H1 (cell line): Measurements from ENCODE around the gene EML1. TPM values are rescaled to one million over a fixed set of nuclear protein-coding genes. Genes with fewer than 3 reads are reported as not detected.
A peak's percentile ranks its signal among the peaks of the same experiment; 100 is the strongest.

Experiments used
- CTCF ChIA-PET: fragments of 300-600 bp; sonication (Branson Sonifier 250); formaldehyde crosslinking; loops from one replicate; lab custom pipeline; 2021; ENCODE audit not compliant: partially characterized antibody; lab: Charles Lee
- POLR2A ChIA-PET: fragments of 300-600 bp; sonication (Branson Sonifier 250); formaldehyde crosslinking; loops from one replicate; lab custom pipeline; 2021; ENCODE audit warnings: inconsistent platforms; ENCODE audit not compliant: partially characterized antibody; lab: Charles Lee
- DNase-seq, 2 experiments: peaks; one replicate each; pipeline versions ENCODE4 v3.0.0 to v3.0.0-alpha.2; 2010 to 2022; ENCODE audit warnings: low spot score in 2 of 2, low read depth in 1 of 2, mixed read lengths in 1 of 2
- FAIRE-seq: peaks from 2 replicates; lab custom pipeline; 2011; peaks lifted over from hg19 to GRCh38; lab: Jason Lieb, UNC
- H2AFZ ChIP-seq: 2 replicates; pipeline ENCODE4 v1.8.1; 2012; ENCODE audit warnings: low read length, inconsistent platforms
- H2AK5ac ChIP-seq: 2 replicates; pipeline ENCODE4 v1.6.1; 2013; ENCODE audit warnings: low read depth, low read length
- H2BK120ac ChIP-seq: replicated peaks from 2 replicates; pipeline ENCODE3; 2013; ENCODE audit warnings: low read depth, low read length, inconsistent platforms
- H2BK12ac ChIP-seq: 2 replicates; pipeline ENCODE4 v1.6.1; 2013; ENCODE audit warnings: low read depth, low read length
- H2BK15ac ChIP-seq: 2 replicates; pipeline ENCODE4 v1.6.1; 2013; ENCODE audit warnings: low read length
- H2BK20ac ChIP-seq: 2 replicates; pipeline ENCODE4 v1.6.1; 2013; ENCODE audit warnings: low read length
- H2BK5ac ChIP-seq: 2 replicates; pipeline ENCODE4 v1.6.1; 2013; ENCODE audit warnings: low read depth, low read length
- H3K14ac ChIP-seq: 2 replicates; pipeline ENCODE4 v1.6.1; 2013; ENCODE audit warnings: inconsistent platforms; ENCODE audit not compliant: insufficient read length
- H3K18ac ChIP-seq: 2 replicates; pipeline ENCODE4 v1.6.1; 2013; ENCODE audit warnings: low read length; ENCODE audit errors: extremely low read depth
- H3K23ac ChIP-seq: 2 replicates; pipeline ENCODE4 v1.6.1; 2013; ENCODE audit warnings: inconsistent platforms; ENCODE audit not compliant: insufficient read length
- H3K23me2 ChIP-seq: 2 replicates; pipeline ENCODE4 v1.6.1; 2013; ENCODE audit warnings: low read depth, low read length
- H3K27ac ChIP-seq: 2 replicates; pipeline ENCODE4 v1.6.1; 2011; ENCODE audit warnings: low read depth, low read length, inconsistent platforms
- H3K27me3 ChIP-seq, 4 experiments: replicated peaks in 1 of 4; 1 replicate in 1 of 4; 2 replicates in 3 of 4; pipeline versions ENCODE4 v1.6.1 to v1.8.1; 2011 to 2013; ENCODE audit warnings: low read length in 3 of 4, mild to moderate bottlenecking in 3 of 4, inconsistent platforms in 2 of 4, mixed read lengths in 2 of 4, moderate library complexity in 1 of 4; ENCODE audit not compliant: control insufficient read depth in 3 of 4, insufficient read depth in 3 of 4; ENCODE audit errors: extremely low read depth in 1 of 4
- H3K36me3 ChIP-seq, 4 experiments: 2 replicates each; pipeline versions ENCODE4 v1.6.1 to v1.8.1; 2011 to 2013; ENCODE audit warnings: mild to moderate bottlenecking in 4 of 4, low read length in 3 of 4, moderate library complexity in 2 of 4, control low read depth in 1 of 4, inconsistent platforms in 1 of 4; ENCODE audit not compliant: insufficient read depth in 4 of 4, control insufficient read depth in 2 of 4
- H3K4ac ChIP-seq: replicated peaks from 2 replicates; pipeline ENCODE3; 2013; ENCODE audit warnings: low read length, low read depth, mixed read lengths, inconsistent platforms; ENCODE audit not compliant: insufficient read length
- H3K4me1 ChIP-seq, 4 experiments: replicated peaks in 1 of 4; 1 replicate in 1 of 4; 2 replicates in 3 of 4; pipeline versions ENCODE4 v1.6.1 to v1.8.1; 2011 to 2013; ENCODE audit warnings: low read length in 3 of 4, inconsistent platforms in 2 of 4, mixed read lengths in 1 of 4; ENCODE audit not compliant: insufficient read depth in 4 of 4, control insufficient read depth in 3 of 4
- H3K4me2 ChIP-seq, 2 experiments: 2 replicates each; pipeline versions ENCODE4 v1.6.1 to v1.8.1; 2011 to 2013; ENCODE audit warnings: low read depth in 2 of 2, low read length in 2 of 2, control low read depth in 1 of 2, inconsistent platforms in 1 of 2, mild to moderate bottlenecking in 1 of 2; ENCODE audit not compliant: insufficient read depth in 1 of 2
- H3K4me3 ChIP-seq, 4 experiments: fragments of 200-600, 300-600 bp in 1 of 4; sonication (generic), shearing (Covaris generic), sonication (Bioruptor Twin) in 1 of 4; 2 replicates each; pipeline versions ENCODE4 v1.5.1 to v1.8.1; 2011 to 2016; ENCODE audit warnings: low read length in 4 of 4, low read depth in 3 of 4, control low read depth in 2 of 4, inconsistent platforms in 2 of 4, mild to moderate bottlenecking in 2 of 4, mixed read lengths in 1 of 4, moderate library complexity in 1 of 4; ENCODE audit not compliant: insufficient read depth in 2 of 4; ENCODE audit errors: extremely low read depth in 1 of 4
- H3K56ac ChIP-seq: replicated peaks from 2 replicates; pipeline ENCODE3; 2013; ENCODE audit warnings: low read depth, mild to moderate bottlenecking, mixed read lengths, low read length, inconsistent platforms; ENCODE audit not compliant: insufficient read length
- H3K79me1 ChIP-seq: 2 replicates; pipeline ENCODE4 v1.6.1; 2013; ENCODE audit warnings: low read depth, low read length, control low read depth
- H3K79me2 ChIP-seq, 2 experiments: 2 replicates each; pipeline versions ENCODE4 v1.6.1 to v1.8.1; 2012 to 2013; ENCODE audit warnings: low read length in 2 of 2, mild to moderate bottlenecking in 2 of 2, inconsistent platforms in 1 of 2; ENCODE audit not compliant: insufficient read depth in 2 of 2, control insufficient read depth in 1 of 2
- H3K9ac ChIP-seq, 4 experiments: replicated peaks in 1 of 4; 1 replicate in 1 of 4; 2 replicates in 3 of 4; pipeline versions ENCODE4 v1.6.1 to v1.8.1; 2011 to 2013; ENCODE audit warnings: low read depth in 3 of 4, low read length in 3 of 4, control low read depth in 2 of 4, mild to moderate bottlenecking in 2 of 4, moderate library complexity in 2 of 4, inconsistent platforms in 1 of 4; ENCODE audit errors: extremely low read depth in 1 of 4
- H3K9me3 ChIP-seq, 2 experiments: 2 replicates each; pipeline versions ENCODE4 v1.6.1 to v1.8.1; 2012 to 2013; ENCODE audit warnings: mild to moderate bottlenecking in 2 of 2, moderate library complexity in 2 of 2, control low read depth in 1 of 2, inconsistent platforms in 1 of 2, low read depth in 1 of 2, low read length in 1 of 2, mixed read lengths in 1 of 2; ENCODE audit not compliant: insufficient read depth in 2 of 2
- H4K20me1 ChIP-seq, 2 experiments: replicated peaks in 1 of 2; 2 replicates each; pipeline versions ENCODE3 to v1.8.1; 2011 to 2013; ENCODE audit warnings: inconsistent platforms in 2 of 2, low read length in 2 of 2, mild to moderate bottlenecking in 1 of 2; ENCODE audit not compliant: insufficient read depth in 2 of 2, control insufficient read depth in 1 of 2
- H4K5ac ChIP-seq: 2 replicates; pipeline ENCODE4 v1.6.1; 2013; ENCODE audit warnings: low read length, low read depth, mixed read lengths, inconsistent platforms; ENCODE audit not compliant: insufficient read length
- H4K8ac ChIP-seq: 2 replicates; pipeline ENCODE4 v1.8.0; 2013; ENCODE audit warnings: mild to moderate bottlenecking, moderate library complexity, low read length, inconsistent platforms; ENCODE audit not compliant: insufficient read depth; ENCODE audit errors: extremely low read depth
- H4K91ac ChIP-seq: replicated peaks from 2 replicates; pipeline ENCODE3; 2013; ENCODE audit warnings: low read length, mixed read lengths, inconsistent platforms; ENCODE audit not compliant: insufficient read length
- RAD21 ChIP-seq, 2 experiments: IDR thresholded peaks in 1 of 2; conservative IDR thresholded peaks in 1 of 2; 2 replicates each; pipeline ENCODE4 v1.6.1; 2011; ENCODE audit warnings: low read depth in 2 of 2, low read length in 2 of 2, improper control_type of control experiment in 1 of 2, inconsistent platforms in 1 of 2, mild to moderate bottlenecking in 1 of 2, moderate library complexity in 1 of 2
- TAF1 ChIP-seq: IDR thresholded peaks from 2 replicates; pipeline ENCODE4 v1.6.1; 2011; ENCODE audit warnings: mild to moderate bottlenecking, low read depth, low read length
- YY1 ChIP-seq: IDR thresholded peaks from 2 replicates; pipeline ENCODE4 v1.6.1; 2011; ENCODE audit warnings: low read depth, mild to moderate bottlenecking, low read length
- WGBS, 2 experiments: shearing (Covaris generic) in 1 of 2; methylation state at CpG; one replicate each; pipeline versions ENCODE4 v1.1.6 to v1.1.7; 2013 to 2015; ENCODE audit warnings: low lambda C conversion rate in 2 of 2, mixed read lengths in 2 of 2, inconsistent platforms in 1 of 2, low coverage in 1 of 2, missing lambda C conversion rate in 1 of 2; ENCODE audit not compliant: insufficient replicate concordance in 2 of 2, insufficient coverage in 1 of 2, insufficient read length in 1 of 2; ENCODE audit errors: extremely low coverage in 1 of 2, missing lambda C conversion rate in 1 of 2; 5-methylcytosine and 5-hydroxymethylcytosine counted together
- long read RNA-seq, 2 experiments: library from RNA in 1 of 2; library from capped mRNA in 1 of 2; stranded (forward); transcript quantifications; one replicate each; pipeline ENCODE4 v2.0.0, GENCODE V29; 2021; ENCODE audit warnings: inconsistent platforms in 1 of 2
- polyA minus RNA-seq, 3 experiments: library from RNA; depleted of rRNA, polyadenylated mRNA; stranded (reverse); fragments of >200 nt; gene quantifications; 1 replicate in 2 of 3; 2 replicates in 1 of 3; pipeline ENCODE4 v1.2.3, GENCODE V29; 2011
- polyA plus RNA-seq, 7 experiments: library from polyadenylated mRNA; depleted of rRNA in 3 of 7; stranded (reverse) in 5 of 7; unstranded in 2 of 7; fragments of >200 nt in 5 of 7; fragments of 200-250 nt in 2 of 7; gene quantifications; 1 replicate in 5 of 7; 2 replicates in 1 of 7; 4 replicates in 1 of 7; pipeline versions ENCODE4 v1.2.1 to v1.2.3, GENCODE V29; 2011 to 2013; ENCODE audit warnings: missing spikeins in 2 of 7, mixed read lengths in 2 of 7
- total RNA-seq: library from RNA; stranded (reverse); fragmentation: NEBNext Ultra II Directional; extraction: Animal tissue kit (Norgen Biotek cat#: 25700); gene quantifications from 2 replicates; pipeline ENCODE4 v1.2.1, GENCODE V29; 2021

Gene EML1, protein sequence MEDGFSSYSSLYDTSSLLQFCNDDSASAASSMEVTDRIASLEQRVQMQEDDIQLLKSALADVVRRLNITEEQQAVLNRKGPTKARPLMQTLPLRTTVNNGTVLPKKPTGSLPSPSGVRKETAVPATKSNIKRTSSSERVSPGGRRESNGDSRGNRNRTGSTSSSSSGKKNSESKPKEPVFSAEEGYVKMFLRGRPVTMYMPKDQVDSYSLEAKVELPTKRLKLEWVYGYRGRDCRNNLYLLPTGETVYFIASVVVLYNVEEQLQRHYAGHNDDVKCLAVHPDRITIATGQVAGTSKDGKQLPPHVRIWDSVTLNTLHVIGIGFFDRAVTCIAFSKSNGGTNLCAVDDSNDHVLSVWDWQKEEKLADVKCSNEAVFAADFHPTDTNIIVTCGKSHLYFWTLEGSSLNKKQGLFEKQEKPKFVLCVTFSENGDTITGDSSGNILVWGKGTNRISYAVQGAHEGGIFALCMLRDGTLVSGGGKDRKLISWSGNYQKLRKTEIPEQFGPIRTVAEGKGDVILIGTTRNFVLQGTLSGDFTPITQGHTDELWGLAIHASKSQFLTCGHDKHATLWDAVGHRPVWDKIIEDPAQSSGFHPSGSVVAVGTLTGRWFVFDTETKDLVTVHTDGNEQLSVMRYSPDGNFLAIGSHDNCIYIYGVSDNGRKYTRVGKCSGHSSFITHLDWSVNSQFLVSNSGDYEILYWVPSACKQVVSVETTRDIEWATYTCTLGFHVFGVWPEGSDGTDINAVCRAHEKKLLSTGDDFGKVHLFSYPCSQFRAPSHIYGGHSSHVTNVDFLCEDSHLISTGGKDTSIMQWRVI
- 24.7 and 32.9 TPM in 2 replicates for total RNA-seq
- polyA plus RNA-seq (2011; rRNA removed), result 9.8 and 11.1 TPM in 2 replicates
- 11.8 TPM for polyA plus RNA-seq (2011; cell fraction: cytosol; rRNA removed)
- polyA plus RNA-seq (2011; cell fraction: nucleus; rRNA removed), result 30.9 TPM
- polyA plus RNA-seq (2012, experiment 1 of 2), result 16.6 to 36.3 TPM (median 23.0 TPM) in 4 replicates
- polyA plus RNA-seq (2012, experiment 2 of 2), result 3.3 TPM
- 6.5 TPM for polyA plus RNA-seq (2013, experiment 1 of 2)
- polyA plus RNA-seq (2013, experiment 2 of 2), result 6.7 TPM
- polyA minus RNA-seq (2011; rRNA and poly(A)+ RNA removed), result 55.1 and 82.5 TPM in 2 replicates
- polyA minus RNA-seq (2011; cell fraction: cytosol; rRNA and poly(A)+ RNA removed), result 20.8 TPM
- polyA minus RNA-seq (2011; cell fraction: nucleus; rRNA and poly(A)+ RNA removed), result 60.8 TPM
- long read RNA-seq, experiment 1, full-length matches to known transcripts, result 2 of 17 reads
- long read RNA-seq, experiment 1, partial matches to known transcripts, result 11 of 17 reads
- long read RNA-seq, experiment 1, other reads (novel, unspliced or antisense), result 4 of 17 reads
- long read RNA-seq, experiment 2, result 0 reads

- no peak for FAIRE-seq
- CTCF ChIA-PET, result interaction anchor here (0.6 to 2.9 kb wide), 12 partner anchors 10 to 483 kb away, joined by 3 to 11 read pairs (median 3); no protein-coding TSS in a partner anchor
- TF ChIP-seq RAD21 (IDR thresholded peaks at IDR 0.05 in 1 of 2, conservative IDR thresholded peaks at IDR 0.05 in 1 of 2; ENCODE audit: low read depth in 2 of 2, low read length in 2 of 2), result peak in 1 of 2 experiments; percentile 11; a peak in 1 of 4 replicates
- peak; percentile 75 for TF ChIP-seq TAF1
- 0 out of 2 replicates have a peak, but pooled peaks have one; percentile 12 for TF ChIP-seq YY1
These were observed at the start of gene EML1 for GRCh38 chr14:99793213-99794150. Gene EML1 (plus strand): TSS chr14:99793413. CDS start chr14:99793477, 64 bp downstream.

More at GRCh38 chr14:99793213-99794150, at the start of gene EML1:
- Histone ChIP-seq H3K4me2 (peak within 1 kb of the TSS; percentile 56 to 73), H2BK5ac (no peak within 1 kb of the TSS), H3K27me3 (peaks cover 0 to 8% (median 0%) of the 10 kb centered on the region in 4 experiments; a peak in 3 of 7 replicates), H3K36me3 (no peaks in the 10 kb centered on the region), H2AK5ac (no peak within 1 kb of the TSS), H3K79me1 (no peaks in the 10 kb centered on the region), H2BK15ac (no peak within 1 kb of the TSS), H2AFZ (peak within 1 kb of the TSS; percentile 28; the same call in 1 of the 2 replicates), H3K18ac (peak within 1 kb of the TSS; percentile 4; the same call in 1 of the 2 replicates), H4K20me1 (no peaks in the 10 kb centered on the region), H3K4ac (no peak within 1 kb of the TSS), H3K4me1 (peaks cover 0 to 8% (median 2%) of the 10 kb centered on the region in 4 experiments; a peak in 4 of 7 replicates), H4K5ac (peak within 1 kb of the TSS; percentile 28), H4K8ac (peak within 1 kb of the TSS; percentile 92; the same call in 1 of the 2 replicates), H3K23ac (no peak within 1 kb of the TSS), H3K4me3 (peak within 1 kb of the TSS; percentile 65 to 87 (median 72)), H2BK20ac (no peak within 1 kb of the TSS), H3K9me3 (no peaks in the 10 kb centered on the region), H2BK120ac (no peak within 1 kb of the TSS), H2BK12ac (peak within 1 kb of the TSS; percentile 45; the same call in 1 of the 2 replicates), H3K56ac (no peak within 1 kb of the TSS), H3K14ac (no peak within 1 kb of the TSS), H4K91ac (no peak within 1 kb of the TSS), H3K9ac (peak within 1 kb of the TSS; percentile 44 to 86 (median 60); a peak in 6 of 7 replicates), H3K27ac (no peak within 1 kb of the TSS), H3K79me2 (peaks cover 0 to 32% of the 10 kb centered on the region in 2 experiments; a peak in 3 of 4 replicates), H3K23me2 (peaks cover 4% of the 10 kb centered on the region; the same call in 1 of the 2 replicates)
- POLR2A ChIA-PET, result interaction anchor here (0.6 to 2.3 kb wide), 7 partner anchors 10 to 65 kb away, joined by 3 to 8 read pairs (median 4); no protein-coding TSS in a partner anchor
- WGBS, 2 experiments, result 3% methylated on average over 4 of the region's 121 CpGs; no CpG with 5 or more reads in 1 of the 2 experiments
- DNase-seq, result peak; percentile 41 to 86
